Activated naive CD4-positive, alpha-beta T cell treated with anti-CD3 and anti-CD28 coated beads, Interleukin-2, amount 50 U/mL, for 72 hours (primary cell): ENCODE results near the gene MGAM2. TPM values are rescaled to one million over a fixed set of nuclear protein-coding genes. Genes with fewer than 3 reads are reported as not detected.
A peak's percentile ranks its signal among the peaks of the same experiment; 100 is the strongest.

Experiments
- ATAC-seq, 2 donors: fragments of 150-1000 bp; cut with Tn5 transposase; 2 replicates each; pipeline ENCODE4 v1.10.0; 2021; ENCODE audit warnings: mild to moderate bottlenecking in 2 of 2, moderate library complexity in 2 of 2
- DNase-seq, 2 donors: peaks; one replicate each; pipeline ENCODE4 v3.0.0; 2021 to 2022; ENCODE audit warnings: low spot score in 2 of 2
- H3K27ac Mint-ChIP-seq, 2 donors: one replicate each; pipeline ENCODE4 v1.8.0; 2022; ENCODE audit warnings: mild to moderate bottlenecking in 2 of 2, mixed read lengths in 2 of 2
- H3K36me3 Mint-ChIP-seq, 2 donors: one replicate each; pipeline ENCODE4 v1.8.0; 2022; ENCODE audit warnings: mixed read lengths in 2 of 2
- H3K9me3 Mint-ChIP-seq, 2 donors: one replicate each; pipeline ENCODE4 v1.8.0; 2022; ENCODE audit warnings: mixed read lengths in 2 of 2
- total RNA-seq, 2 donors: library from RNA; stranded (reverse); gene quantifications; one replicate each; pipeline ENCODE4 v1.2.3, GENCODE V29; 2022

MGAM2 gene
- total RNA-seq, 2 donors from 2014 or later: not detected

GRCh38 chr7:142150356-142150755 is 38.8 kb downstream of the MGAM2 start:
- Mint-ChIP-seq H3K36me3 (no peaks in the 10 kb centered on the region), H3K9me3 (peaks cover 0 to 5% of the 10 kb centered on the region in 2 donors), H3K27ac (no peak overlapping the region)
- no peak for ATAC-seq
- DNase-seq: no peak

- Mint-ChIP-seq H3K9me3 (peaks cover 0 to 5% of the 10 kb centered on the region in 2 donors), H3K27ac (no peak overlapping the region), H3K36me3 (no peaks in the 10 kb centered on the region)
- no peak for ATAC-seq
- DNase-seq: no peak
These were observed 39.4 kb downstream of the MGAM2 start for GRCh38 chr7:142150869-142151268.

- H3K27ac Mint-ChIP-seq: no peak overlapping the region
- no peaks in the 10 kb centered on the region for H3K36me3 Mint-ChIP-seq
- peaks cover 0 to 5% of the 10 kb centered on the region in 2 donors for H3K9me3 Mint-ChIP-seq
- peak in 1 of 2 donors; percentile 49 for ATAC-seq
- DNase-seq: no peak
These were observed 40.6 kb downstream of the MGAM2 start for GRCh38 chr7:142152076-142152475.

- Mint-ChIP-seq H3K36me3 (no peaks in the 10 kb centered on the region), H3K9me3 (no peaks in the 10 kb centered on the region), H3K27ac (no peak overlapping the region)
- ATAC-seq: no peak
- DNase-seq: no peak
These were observed 41.9 kb downstream of the MGAM2 start for GRCh38 chr7:142153400-142153799.

- H3K9me3 Mint-ChIP-seq: no peaks in the 10 kb centered on the region
- DNase-seq: no peak
- no peak overlapping the region for H3K27ac Mint-ChIP-seq
- ATAC-seq: no peak
- no peaks in the 10 kb centered on the region for H3K36me3 Mint-ChIP-seq
These were observed 47.4 kb downstream of the MGAM2 start for GRCh38 chr7:142158736-142159496.

GRCh38 chr7:142161921-142162320 is 50.4 kb downstream of the MGAM2 start:
- ATAC-seq: no peak
- Mint-ChIP-seq H3K9me3 (no peaks in the 10 kb centered on the region), H3K27ac (no peak overlapping the region), H3K36me3 (no peaks in the 10 kb centered on the region)
- DNase-seq: no peak

GRCh38 chr7:142168746-142169145 is 57.2 kb downstream of the MGAM2 start:
- ATAC-seq (no peak), DNase-seq (no peak)
- Mint-ChIP-seq H3K9me3 (no peaks in the 10 kb centered on the region), H3K27ac (no peak overlapping the region), H3K36me3 (no peaks in the 10 kb centered on the region)

GRCh38 chr7:142172932-142173331 is 61.4 kb downstream of the MGAM2 start:
- Mint-ChIP-seq H3K9me3 (peaks cover 4 to 5% of the 10 kb centered on the region in 2 donors), H3K27ac (no peak overlapping the region), H3K36me3 (no peaks in the 10 kb centered on the region)
- no peak for ATAC-seq
- DNase-seq: no peak

- DNase-seq (no peak), ATAC-seq (no peak)
- Mint-ChIP-seq H3K27ac (no peak overlapping the region), H3K9me3 (peaks cover 4 to 5% of the 10 kb centered on the region in 2 donors), H3K36me3 (no peaks in the 10 kb centered on the region)
These were observed 62.9 kb downstream of the MGAM2 start for GRCh38 chr7:142174441-142174840.

- ATAC-seq (no peak), DNase-seq (no peak)
- H3K27ac Mint-ChIP-seq: no peak overlapping the region
- peaks cover 4 to 5% of the 10 kb centered on the region in 2 donors for H3K9me3 Mint-ChIP-seq
- H3K36me3 Mint-ChIP-seq: no peaks in the 10 kb centered on the region
These were observed 64.1 kb downstream of the MGAM2 start for GRCh38 chr7:142175594-142175993.

- Mint-ChIP-seq H3K27ac (no peak overlapping the region), H3K9me3 (peaks cover 4 to 5% of the 10 kb centered on the region in 2 donors), H3K36me3 (no peaks in the 10 kb centered on the region)
- ATAC-seq (no peak), DNase-seq (no peak)
These were observed 65.4 kb downstream of the MGAM2 start for GRCh38 chr7:142176901-142177300.

- H3K36me3 Mint-ChIP-seq: no peaks in the 10 kb centered on the region
- no peak for ATAC-seq
- peaks cover 4 to 5% of the 10 kb centered on the region in 2 donors for H3K9me3 Mint-ChIP-seq
- no peak for DNase-seq
- H3K27ac Mint-ChIP-seq: no peak overlapping the region
These were observed 66.4 kb downstream of the MGAM2 start for GRCh38 chr7:142177869-142178268.

- Mint-ChIP-seq H3K9me3 (no peaks in the 10 kb centered on the region), H3K36me3 (no peaks in the 10 kb centered on the region), H3K27ac (no peak overlapping the region)
- DNase-seq (no peak), ATAC-seq (no peak)
These were observed 68.9 kb downstream of the MGAM2 start for GRCh38 chr7:142180426-142180825.

- no peaks in the 10 kb centered on the region for H3K36me3 Mint-ChIP-seq
- ATAC-seq (no peak), DNase-seq (no peak)
- no peaks in the 10 kb centered on the region for H3K9me3 Mint-ChIP-seq
- H3K27ac Mint-ChIP-seq: no peak overlapping the region
These were observed 69.7 kb downstream of the MGAM2 start for GRCh38 chr7:142181211-142181610.

GRCh38 chr7:142181966-142182365 is 70.4 kb downstream of the MGAM2 start:
- H3K36me3 Mint-ChIP-seq: no peaks in the 10 kb centered on the region
- H3K9me3 Mint-ChIP-seq: no peaks in the 10 kb centered on the region
- no peak for ATAC-seq
- no peak for DNase-seq
- no peak overlapping the region for H3K27ac Mint-ChIP-seq

GRCh38 chr7:142185069-142185468 is 73.6 kb downstream of the MGAM2 start:
- Mint-ChIP-seq H3K36me3 (no peaks in the 10 kb centered on the region), H3K27ac (no peak overlapping the region), H3K9me3 (no peaks in the 10 kb centered on the region)
- DNase-seq: no peak
- no peak for ATAC-seq

GRCh38 chr7:142185801-142186200 is 74.3 kb downstream of the MGAM2 start:
- no peak overlapping the region for H3K27ac Mint-ChIP-seq
- ATAC-seq (no peak), DNase-seq (no peak)
- H3K9me3 Mint-ChIP-seq: no peaks in the 10 kb centered on the region
- no peaks in the 10 kb centered on the region for H3K36me3 Mint-ChIP-seq

- no peak for ATAC-seq
- no peak for DNase-seq
- Mint-ChIP-seq H3K36me3 (no peaks in the 10 kb centered on the region), H3K27ac (no peak overlapping the region), H3K9me3 (no peaks in the 10 kb centered on the region)
These were observed 76.6 kb downstream of the MGAM2 start for GRCh38 chr7:142188154-142188553.
